NCI-H446 treated with DMSO at 0.1 percent for 48 hours (cell line): Measurements from ENCODE around the gene MBD3.
"Not testable (repeated sequence)": the region's sequence is repeated elsewhere in the genome, so short reads cannot be mapped to it uniquely, and the experiment has no call there.

Experiments used
- DNase-seq: peaks from one replicate; lab custom pipeline; 2025; lab: John Stamatoyannopoulos, UW

Gene MBD3

DNA sequence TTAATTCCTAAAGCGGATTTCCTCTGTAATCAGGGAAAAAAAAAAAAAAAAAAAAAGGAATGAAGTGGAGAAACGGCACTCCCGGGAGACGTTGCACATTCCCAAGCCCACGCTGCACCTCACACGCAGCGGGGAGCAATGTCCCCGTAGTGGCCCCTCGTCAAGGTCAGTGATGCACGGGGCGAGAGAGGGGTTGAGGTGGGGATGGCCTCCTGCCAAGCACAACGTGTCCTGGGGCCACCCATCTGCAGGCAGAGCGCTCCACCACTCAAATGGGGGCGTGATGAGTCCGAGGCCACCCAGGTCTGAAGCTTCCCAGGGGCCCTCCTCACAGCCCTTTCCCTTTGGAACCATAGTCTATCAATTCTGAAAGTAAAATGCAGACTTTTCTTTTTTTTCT, 53.7 kb downstream of the MBD3 start:
- DNase-seq = no peak

- not testable (repeated sequence) for DNase-seq
Measured at GRCh38 chr19:1535699-1536098, 57.0 kb downstream of the MBD3 start.

GRCh38 chr19:1534972-1535371, 57.7 kb downstream of the MBD3 start:
- no peak for DNase-seq

- DNase-seq = no peak
Measured at GRCh38 chr19:1533510-1534150, 59.0 kb downstream of the MBD3 start.

GRCh38 chr19:1532003-1532402, 60.7 kb downstream of the MBD3 start:
- no peak for DNase-seq

- DNase-seq = no peak
Measured at GRCh38 chr19:1531587-1531986, 61.1 kb downstream of the MBD3 start.

- not testable (repeated sequence) for DNase-seq
Measured at GRCh38 chr19:1530856-1531255, 61.8 kb downstream of the MBD3 start.

DNA sequence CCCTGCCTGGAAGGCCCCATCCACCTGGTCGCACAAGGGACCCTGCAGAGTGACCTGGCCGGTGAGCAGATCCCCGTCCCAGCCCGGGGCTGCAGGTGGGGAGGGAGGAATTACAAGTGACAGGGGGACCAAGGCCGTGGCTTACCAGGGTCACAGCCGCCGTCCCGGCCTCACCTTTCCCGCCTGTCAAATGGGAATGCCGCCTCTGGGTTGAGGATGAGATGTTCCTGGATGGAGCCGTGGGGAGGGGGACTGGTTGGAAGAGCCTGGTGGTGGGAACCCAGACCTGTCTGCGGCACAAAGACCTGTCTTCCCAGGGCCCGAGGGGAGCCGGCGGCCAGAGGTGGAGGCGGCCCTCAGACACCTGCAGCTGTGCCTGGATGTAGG, 63.2 kb downstream of the MBD3 start:
- DNase-seq = no peak

DNA sequence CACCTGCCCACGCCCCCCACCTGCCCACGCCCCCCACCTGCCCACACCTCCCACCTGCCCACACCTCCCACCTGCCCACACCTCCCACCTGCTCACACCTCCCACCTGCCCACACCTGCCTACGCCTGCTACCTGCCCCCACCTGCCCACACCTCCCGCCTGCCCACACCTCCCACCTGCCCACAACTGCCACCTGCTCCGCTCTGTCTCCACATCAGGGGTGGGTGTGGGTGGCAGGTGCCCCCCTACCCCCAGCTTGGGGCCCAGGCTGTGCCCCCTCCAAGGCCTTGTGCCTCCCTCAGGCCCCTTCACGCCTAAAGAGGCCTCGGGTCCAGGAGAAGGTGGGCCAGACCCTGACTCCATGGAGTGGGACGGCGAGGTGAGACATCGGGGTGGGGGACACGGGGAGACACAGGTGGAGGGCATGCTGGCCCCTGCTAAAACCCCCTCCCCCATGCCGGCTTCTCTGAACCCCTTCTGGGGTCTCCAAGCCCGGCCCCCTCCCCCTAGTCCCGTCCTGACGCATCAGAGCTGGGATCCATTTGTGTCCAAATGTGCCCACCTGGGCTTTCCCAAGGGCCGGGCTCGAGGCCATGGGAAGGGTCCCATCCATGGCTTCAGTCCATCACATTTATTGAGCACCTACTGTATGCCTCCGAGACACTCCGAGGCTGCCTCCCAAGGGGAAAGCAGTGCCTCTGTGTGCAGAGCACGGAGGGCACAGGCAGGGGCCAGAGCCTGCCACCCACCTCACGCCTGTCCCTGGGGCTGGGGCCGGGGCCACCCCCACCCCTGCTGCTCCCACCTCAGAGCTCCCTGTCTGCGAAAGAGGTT, 63.9 kb downstream of the MBD3 start:
- DNase-seq = no peak

GRCh38 chr19:1527650-1528309, 64.9 kb downstream of the MBD3 start:
- DNase-seq = no peak

- DNase-seq = no peak
Measured at GRCh38 chr19:1526979-1527649, 65.6 kb downstream of the MBD3 start.

GRCh38 chr19:1526066-1526778, 66.4 kb downstream of the MBD3 start:
- no peak for DNase-seq

DNA sequence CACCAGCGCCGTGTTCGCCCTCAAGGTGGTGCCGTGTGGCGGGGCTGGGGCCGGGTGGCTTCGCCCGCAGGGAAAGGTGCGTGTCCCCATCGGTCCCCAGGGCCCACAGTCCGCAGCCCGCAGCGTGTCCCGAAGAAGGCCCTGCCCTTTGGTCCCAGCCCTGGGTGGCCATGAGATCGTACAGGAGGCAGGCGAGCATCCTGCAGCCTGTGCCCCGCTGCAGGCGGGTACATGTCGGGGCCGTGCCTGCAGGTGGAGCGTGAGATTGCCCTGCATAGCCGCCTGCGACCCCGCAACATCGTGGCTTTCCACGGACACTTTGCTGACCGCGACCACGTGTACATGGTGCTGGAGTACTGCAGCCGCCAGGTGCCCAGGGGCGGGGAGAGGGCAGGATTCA, 67.3 kb downstream of the MBD3 start:
- no peak for DNase-seq

DNA sequence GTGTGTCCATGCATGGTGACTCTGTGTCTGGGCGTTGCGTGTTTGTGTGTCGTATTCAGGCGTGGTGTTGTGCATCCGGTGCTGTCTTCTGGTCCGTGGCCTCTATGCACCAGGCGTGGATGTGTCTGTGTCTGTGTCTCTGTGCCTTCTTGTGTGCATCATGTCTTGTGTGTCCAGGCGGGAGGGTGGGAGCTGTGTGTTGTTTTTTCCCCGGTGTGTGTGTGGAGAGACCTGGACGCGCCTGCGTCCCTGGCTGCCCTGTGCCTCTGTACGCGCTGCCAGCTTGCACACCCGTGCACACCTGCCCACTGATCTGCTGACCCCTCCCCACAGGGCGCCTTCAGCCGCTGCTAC, 67.7 kb downstream of the MBD3 start:
- DNase-seq = no peak

DNA sequence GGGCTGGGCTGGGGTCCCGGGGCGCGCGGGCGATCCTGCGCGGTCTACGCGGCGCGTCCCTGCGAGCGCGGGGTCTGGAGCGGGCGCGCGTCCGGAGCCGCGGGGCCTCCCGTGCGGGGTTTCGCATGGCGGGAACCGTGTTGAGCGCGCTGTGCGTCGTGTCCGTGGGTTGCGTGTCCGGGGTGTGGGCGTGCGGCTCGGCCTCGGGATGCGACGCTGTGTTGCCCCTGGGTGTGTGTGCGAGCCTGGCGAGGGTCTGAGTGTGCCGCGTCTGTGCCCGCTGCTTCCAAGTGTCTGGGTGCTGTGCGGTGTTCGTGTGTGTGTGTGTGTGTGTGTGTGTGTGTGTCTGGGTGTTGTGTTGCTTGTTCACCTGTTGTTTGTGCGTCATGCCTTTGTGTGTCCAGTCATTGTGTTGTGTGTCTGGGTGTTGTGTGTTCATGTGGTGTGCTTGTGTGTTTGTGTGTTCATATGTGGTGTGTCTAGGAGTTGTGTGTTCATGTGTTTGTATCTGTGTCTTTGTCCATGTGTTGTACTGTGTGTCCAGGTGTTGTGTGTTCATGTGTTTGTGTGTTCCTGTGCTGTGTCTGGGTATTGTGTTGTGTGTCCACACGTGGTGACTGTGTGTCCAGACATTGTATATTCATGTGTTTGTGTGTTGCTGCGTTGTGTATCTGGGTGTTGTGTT, 68.2 kb downstream of the MBD3 start:
- no peak for DNase-seq
